NCI-H2196 (cell line): ENCODE data around the gene GAPVD1.
"Not testable (repeated sequence)": the region's sequence is repeated elsewhere in the genome, so short reads cannot be mapped to it uniquely, and the experiment has no call there.

Source experiments
- DNase-seq: peaks from one replicate; lab custom pipeline; 2025; ENCODE audit not compliant: unreplicated experiment; lab: John Stamatoyannopoulos, UW

GAPVD1 gene, protein sequence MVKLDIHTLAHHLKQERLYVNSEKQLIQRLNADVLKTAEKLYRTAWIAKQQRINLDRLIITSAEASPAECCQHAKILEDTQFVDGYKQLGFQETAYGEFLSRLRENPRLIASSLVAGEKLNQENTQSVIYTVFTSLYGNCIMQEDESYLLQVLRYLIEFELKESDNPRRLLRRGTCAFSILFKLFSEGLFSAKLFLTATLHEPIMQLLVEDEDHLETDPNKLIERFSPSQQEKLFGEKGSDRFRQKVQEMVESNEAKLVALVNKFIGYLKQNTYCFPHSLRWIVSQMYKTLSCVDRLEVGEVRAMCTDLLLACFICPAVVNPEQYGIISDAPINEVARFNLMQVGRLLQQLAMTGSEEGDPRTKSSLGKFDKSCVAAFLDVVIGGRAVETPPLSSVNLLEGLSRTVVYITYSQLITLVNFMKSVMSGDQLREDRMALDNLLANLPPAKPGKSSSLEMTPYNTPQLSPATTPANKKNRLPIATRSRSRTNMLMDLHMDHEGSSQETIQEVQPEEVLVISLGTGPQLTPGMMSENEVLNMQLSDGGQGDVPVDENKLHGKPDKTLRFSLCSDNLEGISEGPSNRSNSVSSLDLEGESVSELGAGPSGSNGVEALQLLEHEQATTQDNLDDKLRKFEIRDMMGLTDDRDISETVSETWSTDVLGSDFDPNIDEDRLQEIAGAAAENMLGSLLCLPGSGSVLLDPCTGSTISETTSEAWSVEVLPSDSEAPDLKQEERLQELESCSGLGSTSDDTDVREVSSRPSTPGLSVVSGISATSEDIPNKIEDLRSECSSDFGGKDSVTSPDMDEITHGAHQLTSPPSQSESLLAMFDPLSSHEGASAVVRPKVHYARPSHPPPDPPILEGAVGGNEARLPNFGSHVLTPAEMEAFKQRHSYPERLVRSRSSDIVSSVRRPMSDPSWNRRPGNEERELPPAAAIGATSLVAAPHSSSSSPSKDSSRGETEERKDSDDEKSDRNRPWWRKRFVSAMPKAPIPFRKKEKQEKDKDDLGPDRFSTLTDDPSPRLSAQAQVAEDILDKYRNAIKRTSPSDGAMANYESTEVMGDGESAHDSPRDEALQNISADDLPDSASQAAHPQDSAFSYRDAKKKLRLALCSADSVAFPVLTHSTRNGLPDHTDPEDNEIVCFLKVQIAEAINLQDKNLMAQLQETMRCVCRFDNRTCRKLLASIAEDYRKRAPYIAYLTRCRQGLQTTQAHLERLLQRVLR (N-terminal part only)

DNA sequence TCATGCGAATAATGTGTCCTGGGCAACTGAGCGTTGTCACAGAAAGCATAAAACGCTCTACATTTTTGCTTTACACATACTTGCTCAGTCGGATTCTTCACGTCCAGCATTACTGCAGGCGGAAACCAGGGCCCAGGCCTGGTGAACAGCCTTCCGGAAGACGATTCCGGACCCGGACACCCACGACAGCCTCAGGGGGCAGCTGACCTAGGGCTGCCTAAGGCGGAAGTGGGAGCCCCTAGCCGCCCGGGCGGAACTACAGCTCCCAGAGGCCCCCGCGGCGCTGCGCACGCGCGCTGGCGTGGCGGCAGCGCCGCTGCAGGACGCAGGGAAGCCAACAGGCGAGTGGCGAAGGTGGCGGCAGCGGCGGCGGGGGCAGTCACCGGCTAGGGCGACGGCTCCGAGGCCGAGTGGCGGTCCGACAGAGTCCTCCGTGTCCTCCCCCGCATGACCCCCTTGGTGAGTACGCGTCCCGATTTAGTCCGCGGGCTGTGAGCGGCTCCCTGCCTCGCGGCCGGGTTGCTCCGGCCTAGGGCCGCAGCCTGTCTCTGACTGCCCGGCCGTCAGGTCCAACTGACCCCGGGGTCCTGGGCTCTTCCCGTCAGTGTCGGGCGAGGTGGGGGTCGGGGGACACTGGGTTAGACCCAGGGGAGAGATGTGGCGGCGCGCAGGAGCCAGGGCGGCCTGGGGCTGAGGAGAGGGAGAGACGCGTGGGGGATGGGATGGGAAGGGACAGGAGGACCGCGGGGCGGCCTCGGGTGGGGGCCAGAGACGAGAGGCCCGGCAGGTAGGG lies at the start of gene GAPVD1:
Gene GAPVD1, plus strand, starts transcription at position 326 of the 793 bp plus-strand sequence. CDS start 37,096 bp downstream, outside the sequence.
- peak; percentile 90 for DNase-seq

DNA sequence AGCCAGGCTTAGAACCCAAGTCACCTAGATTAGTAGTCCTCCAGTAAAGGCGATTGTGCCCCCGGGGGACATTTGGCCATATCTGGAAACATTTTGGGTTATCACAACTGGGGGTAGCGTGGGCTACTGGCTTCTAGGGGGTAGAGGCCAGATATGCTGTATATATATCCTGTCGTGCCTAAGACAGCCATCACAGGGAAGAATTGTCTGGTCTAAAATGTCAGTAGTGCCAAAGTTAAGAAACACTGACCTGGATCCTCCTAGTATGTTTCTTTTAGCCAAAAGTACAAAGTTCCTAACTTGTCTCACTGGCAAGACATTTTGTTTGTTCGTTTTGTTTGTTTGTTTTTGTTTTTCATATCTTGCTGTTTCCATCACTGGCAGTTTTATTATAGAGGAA lies 47.4 kb upstream of the GAPVD1 start:
- no peak for DNase-seq

DNA sequence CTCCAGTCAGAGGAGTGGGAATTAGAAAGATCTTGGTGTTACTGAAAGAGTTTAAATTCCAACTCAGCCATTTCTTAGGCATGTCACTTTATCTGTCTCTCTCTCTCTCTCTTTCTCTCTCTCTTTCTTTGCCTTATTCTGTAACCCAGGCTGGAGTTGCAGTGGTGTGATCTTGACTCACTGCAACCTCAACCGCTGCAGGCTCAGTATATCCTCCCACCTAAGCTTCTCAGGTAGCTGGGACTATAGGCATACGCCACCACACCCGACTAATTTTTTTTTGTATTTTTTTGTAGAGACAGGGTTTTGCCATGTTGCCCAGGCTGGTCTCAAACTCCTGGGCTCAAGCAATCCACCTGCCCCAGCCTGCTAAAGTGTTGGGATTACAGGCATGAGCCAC lies 43.0 kb upstream of the GAPVD1 start:
- no peak for DNase-seq

DNA sequence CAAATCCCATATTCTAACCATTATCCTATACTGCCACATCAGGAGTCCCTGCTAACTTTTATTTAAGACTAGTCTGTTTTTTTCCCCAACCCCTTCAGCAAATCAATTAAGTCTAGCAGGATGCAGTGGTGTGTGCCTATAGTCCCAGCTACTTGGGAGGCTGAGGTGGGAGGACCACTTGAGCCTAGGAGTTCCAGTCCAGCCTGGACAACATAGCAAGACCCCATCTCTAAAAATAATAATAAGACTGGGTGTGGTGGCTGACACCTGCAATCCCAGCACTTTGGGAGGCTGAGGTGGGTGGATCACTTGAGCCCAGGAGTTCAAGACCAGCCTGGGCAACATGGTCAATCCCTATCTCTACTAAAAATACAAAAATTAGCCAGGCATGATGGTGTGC lies 36.8 kb upstream of the GAPVD1 start:
- not testable (repeated sequence) for DNase-seq

DNA sequence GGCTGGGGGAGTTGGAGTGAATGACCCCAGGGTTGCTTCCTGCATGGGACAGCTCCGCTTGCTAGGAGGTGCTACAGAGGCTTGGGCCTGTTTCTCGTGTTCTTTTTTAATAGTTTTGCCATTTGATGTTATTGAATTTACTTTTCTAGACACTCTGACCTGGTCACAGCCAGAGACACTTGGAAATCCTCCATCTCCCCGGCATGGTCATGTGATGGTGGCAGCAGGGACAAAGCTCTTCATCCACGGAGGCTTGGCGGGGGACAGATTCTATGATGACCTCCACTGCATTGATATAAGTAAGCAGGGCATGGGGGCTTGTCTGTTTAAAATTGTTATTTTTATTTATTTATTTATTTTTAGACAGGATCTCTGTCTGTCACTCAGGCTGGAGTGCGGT lies 33.9 kb upstream of the GAPVD1 start:
- no peak for DNase-seq

DNA sequence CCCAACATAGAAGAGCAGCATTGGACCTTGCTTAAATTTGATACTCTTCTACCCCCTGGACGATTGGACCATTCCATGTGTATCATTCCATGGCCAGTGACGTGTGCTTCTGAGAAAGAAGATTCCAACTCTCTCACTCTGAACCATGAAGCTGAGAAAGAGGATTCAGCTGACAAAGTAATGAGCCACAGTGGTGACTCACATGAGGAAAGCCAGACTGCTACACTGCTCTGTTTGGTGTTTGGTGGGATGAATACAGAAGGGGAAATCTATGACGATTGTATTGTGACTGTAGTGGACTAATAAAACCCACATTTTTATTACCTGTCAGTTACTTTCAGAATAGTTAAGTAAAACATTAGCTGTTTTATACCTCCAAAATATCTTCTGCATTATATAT lies 27.9 kb upstream of the GAPVD1 start:
- no peak for DNase-seq

DNA sequence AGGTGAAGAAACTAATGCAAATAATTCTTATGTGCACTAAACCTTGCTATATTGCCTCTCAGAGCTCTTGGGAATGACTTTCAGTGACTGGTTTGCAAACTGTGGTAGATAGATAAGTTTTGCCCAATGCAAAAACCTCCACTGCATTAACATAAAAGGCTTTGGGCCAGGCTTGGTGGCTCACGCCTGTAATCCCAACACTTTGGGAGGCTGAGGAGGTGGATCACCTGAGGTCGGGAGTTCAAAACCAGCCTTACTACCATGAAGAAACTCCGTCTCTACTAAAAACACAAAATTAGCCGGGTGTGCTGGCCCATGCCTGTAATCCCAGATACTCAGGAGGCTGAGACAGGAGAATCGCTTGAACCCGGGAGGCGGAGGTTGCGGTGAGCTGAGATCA lies 27.5 kb upstream of the GAPVD1 start:
- not testable (repeated sequence) for DNase-seq

DNA sequence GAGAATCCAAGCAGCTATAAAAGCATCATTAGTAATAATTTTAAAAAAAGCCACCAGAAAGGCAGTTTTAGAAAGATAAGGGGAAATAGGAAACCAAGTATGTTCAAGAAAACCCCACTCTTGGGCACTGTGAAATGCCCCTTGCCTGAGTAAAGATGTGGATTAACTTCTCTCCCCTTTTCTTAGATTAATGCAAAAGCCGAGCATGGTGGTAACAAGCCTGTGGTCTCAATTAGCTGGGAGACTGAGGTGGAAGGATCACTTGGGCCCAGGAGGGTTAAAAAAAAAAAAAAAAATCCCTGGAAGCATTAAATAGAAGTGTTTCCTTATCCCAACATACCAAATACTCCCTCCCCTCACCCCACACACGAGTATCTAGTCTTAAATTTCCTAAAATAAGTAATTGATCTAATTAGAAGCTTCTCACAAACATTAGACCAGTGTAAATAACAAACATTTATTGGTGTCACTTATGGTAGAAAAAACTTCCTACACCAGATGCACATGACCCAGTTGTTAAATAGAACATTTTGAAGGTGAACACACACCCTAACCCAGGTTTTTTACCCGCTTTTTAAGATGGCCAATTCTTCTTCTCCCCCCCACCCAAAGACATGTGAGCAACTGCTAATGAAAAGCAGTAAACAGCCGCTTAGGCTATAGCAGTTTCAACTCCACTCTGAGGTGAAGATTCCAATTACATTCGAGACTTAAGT lies 25.7 kb upstream of the GAPVD1 start:
- DNase-seq: no peak

DNA sequence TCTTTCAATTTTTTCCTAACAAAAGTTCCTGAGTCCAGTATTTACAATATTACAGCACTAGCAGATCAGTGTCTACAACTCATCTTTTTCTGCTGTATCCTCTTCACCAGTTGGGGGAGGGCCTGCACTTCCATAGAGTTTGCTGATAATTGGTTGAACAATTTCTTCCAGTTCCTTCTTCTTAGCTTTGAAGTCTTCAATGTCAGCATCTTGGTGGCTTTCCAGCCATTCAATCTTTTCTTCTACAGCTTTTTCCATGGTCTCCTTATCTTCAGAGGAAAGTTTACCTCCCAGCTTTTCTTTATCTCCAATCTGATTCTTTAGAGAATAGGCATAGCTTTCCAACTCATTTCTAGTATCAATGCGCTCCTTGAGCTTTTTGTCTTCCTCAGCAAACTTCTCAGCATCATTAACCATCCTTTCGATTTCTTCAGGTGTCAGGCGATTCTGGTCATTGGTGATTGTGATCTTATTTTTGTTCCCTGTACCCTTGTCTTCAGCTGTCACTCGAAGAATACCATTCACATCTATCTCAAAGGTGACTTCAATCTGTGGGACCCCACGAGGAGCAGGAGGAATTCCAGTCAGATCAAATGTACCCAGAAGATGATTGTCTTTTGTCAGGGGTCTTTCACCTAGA lies 25.0 kb upstream of the GAPVD1 start:
- not testable (repeated sequence) for DNase-seq

DNA sequence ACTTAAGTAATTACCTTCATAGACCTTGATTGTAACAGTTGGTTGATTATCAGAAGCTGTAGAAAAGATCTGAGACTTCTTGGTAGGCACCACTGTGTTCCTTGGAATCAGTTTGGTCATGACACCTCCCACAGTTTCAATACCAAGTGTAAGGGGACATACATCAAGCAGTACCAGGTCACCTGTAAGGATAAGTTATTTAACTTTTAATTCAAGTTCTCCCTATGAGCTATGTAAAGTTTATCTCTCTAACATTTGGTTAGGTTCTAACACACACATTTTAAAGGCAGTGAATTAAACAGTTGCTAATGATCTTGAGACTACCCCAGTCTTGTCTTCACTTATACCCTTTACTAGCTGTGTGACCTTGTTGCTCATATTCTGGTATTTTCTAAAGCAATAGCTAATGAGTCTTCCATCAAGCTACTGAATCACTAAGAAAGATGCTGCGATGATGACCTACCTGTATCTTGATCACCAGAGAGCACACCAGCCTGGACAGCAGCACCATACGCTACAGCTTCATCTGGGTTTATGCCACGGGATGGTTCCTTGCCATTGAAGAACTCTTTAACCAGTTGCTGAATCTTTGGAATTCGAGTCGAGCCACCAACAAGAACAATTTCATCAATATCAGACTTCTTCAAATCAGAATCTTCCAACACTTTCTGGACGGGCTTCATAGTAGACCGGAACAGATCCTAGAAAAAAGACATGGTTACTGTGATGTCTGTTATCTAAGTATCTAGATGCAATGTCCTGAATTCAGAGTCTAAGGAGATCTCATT lies 23.3 kb upstream of the GAPVD1 start:
- DNase-seq: no peak

DNA sequence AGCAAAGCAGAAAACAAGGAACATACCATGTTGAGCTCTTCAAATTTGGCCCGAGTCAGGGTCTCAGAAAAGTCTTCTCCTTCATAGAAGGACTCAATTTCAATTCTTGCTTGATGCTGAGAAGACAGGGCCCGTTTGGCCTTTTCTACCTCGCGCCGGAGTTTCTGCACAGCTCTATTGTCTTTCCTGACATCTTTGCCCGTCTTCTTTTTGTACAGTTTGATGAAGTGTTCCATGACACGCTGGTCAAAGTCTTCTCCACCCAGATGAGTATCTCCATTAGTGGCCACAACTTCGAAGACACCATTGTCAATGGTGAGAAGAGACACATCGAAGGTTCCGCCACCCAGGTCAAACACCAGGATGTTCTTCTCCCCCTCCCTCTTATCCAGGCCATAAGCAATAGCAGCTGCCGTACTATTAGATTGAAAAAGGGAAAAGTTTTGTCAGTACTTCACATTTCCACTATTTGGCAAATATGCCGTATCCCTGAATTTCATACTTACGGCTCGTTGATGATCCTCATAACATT lies 22.6 kb upstream of the GAPVD1 start:
- DNase-seq: no peak

DNA sequence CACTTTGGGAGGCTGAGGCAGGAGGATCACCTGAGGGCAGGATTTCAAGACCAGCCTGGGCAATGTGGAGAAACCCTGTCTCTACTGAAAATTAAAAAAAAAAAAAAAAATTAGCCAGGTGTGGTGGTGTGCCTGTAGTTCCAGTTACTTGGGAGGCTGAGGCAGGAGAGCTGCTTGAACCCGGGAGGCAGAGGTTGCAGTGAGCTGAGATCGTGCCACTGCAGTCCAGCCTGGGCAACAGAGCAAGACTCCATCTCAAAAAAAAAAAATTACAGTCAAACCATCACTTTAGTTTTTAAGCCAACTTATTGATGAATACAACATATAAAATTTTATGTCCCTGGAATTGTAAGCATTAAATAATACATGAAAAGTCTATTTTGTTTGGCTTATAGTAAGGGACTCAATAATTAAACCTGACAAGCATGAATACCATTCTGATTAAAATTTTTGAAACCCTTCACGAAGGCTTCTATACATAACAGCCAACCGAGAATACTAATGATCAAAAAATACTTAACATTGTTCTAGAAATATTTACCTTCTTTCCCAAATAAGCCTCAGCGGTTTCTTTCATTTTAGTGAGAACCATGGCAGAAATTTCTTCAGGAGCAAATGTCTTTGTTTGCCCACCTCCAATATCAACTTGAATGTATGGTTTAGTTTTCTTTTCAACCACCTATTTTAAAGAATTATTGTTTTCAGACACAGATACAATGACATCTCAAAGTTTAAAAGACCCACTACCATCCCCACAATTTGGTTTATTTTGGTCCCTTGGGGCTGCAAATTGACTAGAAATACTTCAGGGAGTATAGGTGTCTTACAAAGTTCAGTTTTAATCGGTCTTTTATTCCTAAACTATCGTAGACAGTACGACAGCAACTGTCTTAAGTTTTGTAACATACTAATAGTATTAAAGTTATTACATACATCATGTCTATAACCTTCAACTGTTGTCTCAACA lies 21.7 kb upstream of the GAPVD1 start:
- DNase-seq: no peak

DNA sequence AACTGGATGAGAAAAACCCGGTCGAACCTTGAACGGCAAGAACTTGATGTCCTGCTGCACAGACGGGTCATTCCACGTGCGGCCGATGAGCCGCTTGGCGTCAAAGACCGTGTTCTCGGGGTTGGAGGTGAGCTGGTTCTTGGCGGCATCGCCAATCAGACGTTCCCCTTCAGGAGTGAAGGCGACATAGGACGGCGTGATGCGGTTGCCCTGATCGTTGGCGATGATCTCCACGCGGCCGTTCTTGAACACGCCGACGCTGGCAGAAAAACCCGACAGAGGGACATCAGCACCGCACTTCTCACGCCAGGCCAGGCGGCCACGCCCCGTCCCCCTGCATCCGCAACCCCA lies 21.0 kb upstream of the GAPVD1 start:
- peak; percentile 15 for DNase-seq

DNA sequence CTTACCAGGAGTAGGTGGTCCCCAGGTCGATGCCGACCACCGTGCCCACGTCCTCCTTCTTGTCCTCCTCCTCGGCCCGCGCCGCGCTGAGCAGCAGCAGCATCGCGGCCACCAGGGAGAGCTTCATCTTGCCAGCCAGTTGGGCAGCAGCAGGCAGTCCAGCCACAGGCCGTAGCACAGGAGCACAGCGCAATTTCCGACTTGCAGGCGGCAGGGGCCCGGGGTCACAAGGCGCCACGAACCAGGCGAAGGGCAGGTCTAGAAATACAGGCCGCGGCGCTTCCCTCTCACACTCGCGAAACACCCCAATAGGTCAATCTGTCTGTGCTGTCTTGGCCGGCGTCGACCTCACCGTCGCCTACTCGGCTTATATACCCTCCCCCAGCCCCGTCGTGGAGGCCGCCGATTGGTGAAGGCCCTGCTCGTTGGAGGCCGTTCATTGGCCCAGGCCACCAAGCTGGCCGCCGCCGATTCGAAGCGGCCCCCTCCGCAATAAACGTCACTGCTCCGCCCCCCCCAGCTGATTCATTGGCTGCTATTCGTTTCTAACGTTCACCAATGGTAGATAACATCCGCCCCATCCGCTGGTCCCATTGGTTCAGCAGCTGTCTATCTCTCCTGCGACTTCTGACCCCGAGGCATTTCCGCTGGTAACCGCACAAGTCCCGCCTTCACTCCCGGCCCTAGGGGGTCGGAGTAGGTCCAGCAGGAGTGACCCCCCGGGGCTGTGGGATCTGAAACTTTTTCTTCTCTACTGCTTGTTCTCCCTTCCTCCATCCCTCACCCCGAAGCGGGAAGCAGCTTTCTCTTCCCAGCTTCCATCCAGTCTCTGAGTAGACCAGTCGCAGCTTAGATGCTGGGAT lies 20.4 kb upstream of the GAPVD1 start, which contains the start of gene HSPA5:
Gene HSPA5, minus strand, starts transcription at position 344 of the 863 bp plus-strand sequence. Its CDS starts 217 bp downstream, at position 127.
- peak; percentile 97 for DNase-seq

DNA sequence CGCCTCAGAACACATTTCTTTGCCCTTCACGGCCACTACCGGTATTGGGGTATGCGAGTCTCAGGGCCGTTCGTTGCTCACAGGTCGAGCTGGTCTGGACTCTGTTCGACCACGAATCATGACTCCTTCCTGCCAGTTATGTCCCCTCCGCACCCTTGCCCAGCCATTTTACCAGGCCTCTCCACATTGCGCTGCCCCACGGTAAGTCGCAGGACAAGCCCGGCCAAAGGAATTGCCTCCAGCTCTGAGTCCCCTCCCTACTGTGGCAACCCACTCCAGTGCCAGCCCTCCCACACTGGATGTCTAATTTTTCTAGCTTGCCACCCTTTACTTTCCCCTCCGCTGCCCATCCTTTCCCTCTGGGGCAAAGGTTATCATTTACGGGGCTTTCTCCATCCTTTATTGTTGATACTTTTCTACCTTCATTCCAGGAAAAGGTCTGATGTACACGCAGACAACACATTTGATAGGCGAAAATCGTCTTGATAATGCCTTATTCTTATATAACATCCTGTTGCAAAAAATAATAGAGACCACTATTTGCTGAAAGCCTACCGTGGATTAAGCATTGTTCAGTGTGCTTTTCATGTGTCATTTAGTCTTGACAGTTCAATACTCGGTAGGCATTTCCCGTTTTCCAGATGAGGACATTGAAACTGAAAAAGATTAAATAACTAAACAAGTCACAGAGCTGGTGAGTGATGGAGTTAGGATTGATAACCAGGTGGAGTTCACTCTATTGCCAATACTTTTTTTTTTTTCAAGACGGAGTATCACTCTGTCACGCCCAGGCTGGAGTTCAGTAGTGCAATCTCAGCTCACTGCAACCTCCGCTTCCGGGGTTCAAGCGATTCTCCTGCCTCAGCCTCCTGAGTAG lies 19.5 kb upstream of the GAPVD1 start:
- peak; percentile 39 for DNase-seq
